ENCODE data around the gene SELENON. TPM values are rescaled to one million over a fixed set of nuclear protein-coding genes. Genes with fewer than 3 reads are reported as not detected.

Gene SELENON
- total RNA-seq, 1 donor = 33.7 TPM

DNA sequence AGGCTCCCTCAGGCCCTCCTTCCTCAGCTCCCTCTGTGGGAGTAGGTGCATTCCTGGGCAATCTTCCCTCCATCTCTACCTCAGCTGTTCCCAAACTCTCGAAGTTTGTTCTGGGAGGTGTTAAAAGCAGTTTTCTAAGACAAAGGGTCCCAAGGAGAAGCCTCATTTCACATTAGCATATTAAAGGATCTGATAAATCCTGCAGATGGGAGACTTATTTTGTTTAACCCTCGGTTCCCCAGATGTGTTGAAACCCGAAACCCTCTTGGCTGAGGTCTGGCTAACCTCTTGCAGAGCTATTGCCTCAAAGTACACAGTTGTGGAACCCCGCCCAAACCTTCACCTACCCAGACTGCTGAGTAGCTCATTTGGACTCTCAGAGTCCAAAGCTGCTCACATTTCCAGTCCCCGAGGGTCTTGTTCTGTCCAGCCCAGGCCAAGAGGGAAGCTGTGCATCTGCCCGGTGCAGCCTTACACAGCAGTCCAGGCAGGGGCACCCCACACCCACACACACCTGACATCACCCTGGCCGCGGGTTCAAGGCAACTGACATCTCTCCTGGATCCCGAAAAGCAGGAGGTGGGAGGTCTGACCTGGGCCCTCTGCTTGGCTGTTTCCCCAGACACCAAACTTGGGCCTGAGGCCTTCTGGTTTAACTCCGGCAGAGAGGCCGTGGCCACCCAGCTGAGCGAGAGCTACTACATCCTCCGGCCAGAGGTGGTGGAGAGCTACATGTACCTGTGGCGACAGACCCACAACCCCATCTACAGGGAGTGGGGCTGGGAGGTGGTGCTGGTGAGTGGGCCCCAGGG, 19.5 kb upstream of the SELENON start:
- Histone ChIP-seq H3K27me3 (ENCODE audit: insufficient read depth, low read length) (no peaks in the 10 kb centered on the region), H3K4me3 (ENCODE audit: insufficient read depth, low read length) (no peak overlapping the region), H3K9me3 (ENCODE audit: low read depth, low read length) (no peaks in the 10 kb centered on the region), H2AFZ (ENCODE audit: low read length) (no peak overlapping the region), H3K36me3 (ENCODE audit: insufficient read depth, low read length) (no peaks in the 10 kb centered on the region), H3K79me2 (ENCODE audit: insufficient read depth, low read length) (no peaks in the 10 kb centered on the region), H3K27ac (ENCODE audit: low read depth, low read length) (no peak overlapping the region), H4K20me1 (ENCODE audit: insufficient read depth, low read length) (no peaks in the 10 kb centered on the region), H3K4me2 (ENCODE audit: insufficient read depth, low read length) (no peak overlapping the region), H3K4me1 (ENCODE audit: insufficient read depth, low read length) (no peaks in the 10 kb centered on the region)
- peak; percentile 58 for DNase-seq (ENCODE audit: insufficient read length, low spot score, missing footprints)
- TF ChIP-seq, protein P1, sequence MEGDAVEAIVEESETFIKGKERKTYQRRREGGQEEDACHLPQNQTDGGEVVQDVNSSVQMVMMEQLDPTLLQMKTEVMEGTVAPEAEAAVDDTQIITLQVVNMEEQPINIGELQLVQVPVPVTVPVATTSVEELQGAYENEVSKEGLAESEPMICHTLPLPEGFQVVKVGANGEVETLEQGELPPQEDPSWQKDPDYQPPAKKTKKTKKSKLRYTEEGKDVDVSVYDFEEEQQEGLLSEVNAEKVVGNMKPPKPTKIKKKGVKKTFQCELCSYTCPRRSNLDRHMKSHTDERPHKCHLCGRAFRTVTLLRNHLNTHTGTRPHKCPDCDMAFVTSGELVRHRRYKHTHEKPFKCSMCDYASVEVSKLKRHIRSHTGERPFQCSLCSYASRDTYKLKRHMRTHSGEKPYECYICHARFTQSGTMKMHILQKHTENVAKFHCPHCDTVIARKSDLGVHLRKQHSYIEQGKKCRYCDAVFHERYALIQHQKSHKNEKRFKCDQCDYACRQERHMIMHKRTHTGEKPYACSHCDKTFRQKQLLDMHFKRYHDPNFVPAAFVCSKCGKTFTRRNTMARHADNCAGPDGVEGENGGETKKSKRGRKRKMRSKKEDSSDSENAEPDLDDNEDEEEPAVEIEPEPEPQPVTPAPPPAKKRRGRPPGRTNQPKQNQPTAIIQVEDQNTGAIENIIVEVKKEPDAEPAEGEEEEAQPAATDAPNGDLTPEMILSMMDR (IDR thresholded peaks at IDR 0.05; ENCODE audit: extremely low read depth, low read depth, low read length) = no peak

GRCh38 chr1:25781130-25781433, 18.9 kb upstream of the SELENON start:
- H3K27ac ChIP-seq (ENCODE audit: low read depth, low read length) = no peak overlapping the region
- no peaks in the 10 kb centered on the region for H3K9me3 ChIP-seq (ENCODE audit: low read depth, low read length)
- no peaks in the 10 kb centered on the region for H3K27me3 ChIP-seq (ENCODE audit: insufficient read depth, low read length)
- no peaks in the 10 kb centered on the region for H3K36me3 ChIP-seq (ENCODE audit: insufficient read depth, low read length)
- TF ChIP-seq, protein P1 (IDR thresholded peaks at IDR 0.05; ENCODE audit: extremely low read depth, low read depth, low read length) = no peak
- no peak overlapping the region for H2AFZ ChIP-seq (ENCODE audit: low read length)
- no peaks in the 10 kb centered on the region for H4K20me1 ChIP-seq (ENCODE audit: insufficient read depth, low read length)
- no peak overlapping the region for H3K4me3 ChIP-seq (ENCODE audit: insufficient read depth, low read length)
- no peaks in the 10 kb centered on the region for H3K4me1 ChIP-seq (ENCODE audit: insufficient read depth, low read length)
- no peaks in the 10 kb centered on the region for H3K79me2 ChIP-seq (ENCODE audit: insufficient read depth, low read length)
- DNase-seq (ENCODE audit: insufficient read length, low spot score, missing footprints) = peak; percentile 61
- no peak overlapping the region for H3K4me2 ChIP-seq (ENCODE audit: insufficient read depth, low read length)

- Histone ChIP-seq H3K4me2 (ENCODE audit: insufficient read depth, low read length) (no peak overlapping the region), H3K4me3 (ENCODE audit: insufficient read depth, low read length) (no peak overlapping the region), H3K36me3 (ENCODE audit: insufficient read depth, low read length) (no peaks in the 10 kb centered on the region), H3K4me1 (ENCODE audit: insufficient read depth, low read length) (peaks cover 11% of the 10 kb centered on the region), H2AFZ (ENCODE audit: low read length) (no peak overlapping the region), H3K79me2 (ENCODE audit: insufficient read depth, low read length) (no peaks in the 10 kb centered on the region), H4K20me1 (ENCODE audit: insufficient read depth, low read length) (no peaks in the 10 kb centered on the region), H3K27me3 (ENCODE audit: insufficient read depth, low read length) (no peaks in the 10 kb centered on the region), H3K27ac (ENCODE audit: low read depth, low read length) (no peak overlapping the region), H3K9me3 (ENCODE audit: low read depth, low read length) (no peaks in the 10 kb centered on the region)
- peak; percentile 81 for DNase-seq (ENCODE audit: insufficient read length, low spot score, missing footprints)
- TF ChIP-seq, protein P1 (IDR thresholded peaks at IDR 0.05; ENCODE audit: extremely low read depth, low read depth, low read length) = no peak
These were observed 17.3 kb upstream of the SELENON start for GRCh38 chr1:25782608-25783201.

GRCh38 chr1:25784575-25785051, 15.4 kb upstream of the SELENON start:
- no peaks in the 10 kb centered on the region for H3K27me3 ChIP-seq (ENCODE audit: insufficient read depth, low read length)
- no peaks in the 10 kb centered on the region for H4K20me1 ChIP-seq (ENCODE audit: insufficient read depth, low read length)
- H3K4me1 ChIP-seq (ENCODE audit: insufficient read depth, low read length) = peaks cover 13% of the 10 kb centered on the region
- no peaks in the 10 kb centered on the region for H3K9me3 ChIP-seq (ENCODE audit: low read depth, low read length)
- H3K36me3 ChIP-seq (ENCODE audit: insufficient read depth, low read length) = no peaks in the 10 kb centered on the region
- H2AFZ ChIP-seq (ENCODE audit: low read length) = no peak overlapping the region
- TF ChIP-seq, protein P1 (IDR thresholded peaks at IDR 0.05; ENCODE audit: extremely low read depth, low read depth, low read length) = no peak
- H3K4me2 ChIP-seq (ENCODE audit: insufficient read depth, low read length) = no peak overlapping the region
- H3K4me3 ChIP-seq (ENCODE audit: insufficient read depth, low read length) = no peak overlapping the region
- no peak overlapping the region for H3K27ac ChIP-seq (ENCODE audit: low read depth, low read length)
- H3K79me2 ChIP-seq (ENCODE audit: insufficient read depth, low read length) = no peaks in the 10 kb centered on the region
- peak; percentile 52 for DNase-seq (ENCODE audit: insufficient read length, low spot score, missing footprints)
